HG02642 (cell line): Measurements from ENCODE around the gene RASA2.
A peak's percentile ranks its signal among the peaks of the same experiment; 100 is the strongest.
"Not testable (repeated sequence)": the region's sequence is repeated elsewhere in the genome, so short reads cannot be mapped to it uniquely, and the experiment has no call there.

ENCODE experiments used
- ATAC-seq: cut with Tn5 transposase; IDR thresholded peaks from one replicate; pipeline ENCODE4 v1.9.1; 2021; ENCODE audit warnings: mild to moderate bottlenecking; ENCODE audit not compliant: unreplicated experiment, poor library complexity

Gene RASA2

GRCh38 chr3:141625506-141625905 is 138.7 kb downstream of the RASA2 start:
- no peak for ATAC-seq

- ATAC-seq, result not testable (repeated sequence)
These were observed 141.5 kb downstream of the RASA2 start for GRCh38 chr3:141628334-141628733.

- ATAC-seq, result not testable (repeated sequence)
These were observed 142.1 kb downstream of the RASA2 start for GRCh38 chr3:141628868-141629441.

GRCh38 chr3:141629976-141630375 is 143.1 kb downstream of the RASA2 start:
- ATAC-seq, result no peak

- ATAC-seq, result no peak
These were observed 146.1 kb downstream of the RASA2 start for GRCh38 chr3:141632779-141633374.

- ATAC-seq, result no peak
These were observed 155.4 kb downstream of the RASA2 start for GRCh38 chr3:141642215-141642614.

GRCh38 chr3:141643391-141643790 is 156.6 kb downstream of the RASA2 start:
- ATAC-seq, result no peak

- ATAC-seq, result no peak
These were observed 157.0 kb downstream of the RASA2 start for GRCh38 chr3:141643796-141644195.

- ATAC-seq, result peak; percentile 88
These were observed 158.1 kb downstream of the RASA2 start for GRCh38 chr3:141644931-141645330.

GRCh38 chr3:141646760-141647561 is 160.1 kb downstream of the RASA2 start:
- no peak for ATAC-seq

GRCh38 chr3:141647562-141647915 is 160.7 kb downstream of the RASA2 start:
- ATAC-seq, result no peak

GRCh38 chr3:141648055-141648910 is 161.5 kb downstream of the RASA2 start:
- ATAC-seq, result no peak

- no peak for ATAC-seq
These were observed 163.0 kb downstream of the RASA2 start for GRCh38 chr3:141649871-141650270.

- no peak for ATAC-seq
These were observed 164.0 kb downstream of the RASA2 start for GRCh38 chr3:141650783-141651182.

- no peak for ATAC-seq
These were observed 164.6 kb downstream of the RASA2 start for GRCh38 chr3:141651409-141651808.

- no peak for ATAC-seq
These were observed 165.5 kb downstream of the RASA2 start for GRCh38 chr3:141652349-141652748.

GRCh38 chr3:141653847-141654246 is 167.0 kb downstream of the RASA2 start:
- no peak for ATAC-seq

GRCh38 chr3:141655801-141656200 is 169.0 kb downstream of the RASA2 start:
- ATAC-seq, result no peak

- ATAC-seq, result no peak
These were observed 169.9 kb downstream of the RASA2 start for GRCh38 chr3:141656771-141657170.

GRCh38 chr3:141657516-141657915 is 170.7 kb downstream of the RASA2 start:
- no peak for ATAC-seq
